NCI-H1105 (cell line): Measurements from ENCODE around the gene TGIF2.
"Not testable (repeated sequence)": the region's sequence is repeated elsewhere in the genome, so short reads cannot be mapped to it uniquely, and the experiment has no call there.

ENCODE experiments used
- DNase-seq: peaks from one replicate; lab custom pipeline; 2025; lab: John Stamatoyannopoulos, UW

Gene TGIF2

DNA sequence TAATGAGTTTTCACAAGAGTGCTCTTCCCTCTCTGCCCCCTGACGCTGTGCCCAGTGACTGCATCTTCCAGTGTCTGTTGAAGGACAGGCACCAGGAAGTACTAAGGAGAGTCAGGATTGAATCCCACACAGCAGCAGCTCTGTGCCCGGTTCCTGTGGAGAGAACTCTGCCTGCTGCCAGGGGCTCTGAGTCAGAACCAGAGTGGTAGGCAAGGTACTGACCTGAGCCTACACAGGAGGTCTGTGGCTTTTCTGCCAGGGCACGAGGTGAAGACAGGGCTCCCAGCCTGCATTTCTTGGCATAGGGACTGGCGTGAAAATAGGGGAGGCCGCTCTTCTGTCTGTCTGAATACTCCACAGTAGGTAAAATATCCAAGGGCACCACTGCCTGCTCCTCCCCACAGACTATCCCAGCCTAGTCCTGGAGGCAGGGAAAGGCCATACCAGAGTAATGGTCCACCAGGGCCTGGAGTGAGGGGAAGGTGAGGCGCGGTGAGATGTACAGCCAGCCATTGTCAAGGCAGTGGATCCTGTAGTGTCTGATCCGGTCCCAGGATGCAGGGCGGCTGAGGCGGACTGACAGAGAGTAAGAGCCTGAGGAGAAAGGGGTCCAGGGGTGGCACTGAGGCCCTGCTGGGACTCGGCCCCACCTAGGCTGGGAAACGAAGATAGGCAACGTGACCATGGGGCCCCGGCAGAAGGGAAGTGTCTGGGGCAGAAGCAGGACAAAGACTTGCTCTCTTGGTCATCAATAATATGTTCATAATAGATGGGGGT is 41.6 kb downstream of the TGIF2 start:
- DNase-seq, result no peak

GRCh38 chr20:36620917-36621316 is 47.5 kb downstream of the TGIF2 start:
- DNase-seq, result no peak

DNA sequence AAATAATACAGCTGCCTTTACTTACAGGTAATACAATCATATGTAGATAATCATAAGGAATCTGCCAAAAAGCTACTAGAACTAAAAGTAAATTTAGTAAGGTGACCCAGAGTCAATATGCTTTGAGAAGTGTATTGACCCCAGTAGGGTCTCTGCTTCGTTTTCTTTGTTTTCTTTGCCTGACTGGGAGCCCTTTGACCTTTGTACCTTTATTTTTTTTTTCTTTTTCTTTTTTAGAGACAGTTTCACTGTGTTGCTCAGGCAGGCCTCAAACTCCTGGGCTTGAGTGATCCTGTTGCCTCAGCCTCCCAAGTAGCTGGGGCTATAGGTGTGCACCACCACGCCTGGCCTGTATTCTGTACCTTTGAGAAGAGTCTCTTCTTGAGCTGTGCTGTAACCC is 50.0 kb downstream of the TGIF2 start:
- no peak for DNase-seq

- DNase-seq, result no peak
These were observed 50.9 kb downstream of the TGIF2 start for GRCh38 chr20:36624068-36624943.

DNA sequence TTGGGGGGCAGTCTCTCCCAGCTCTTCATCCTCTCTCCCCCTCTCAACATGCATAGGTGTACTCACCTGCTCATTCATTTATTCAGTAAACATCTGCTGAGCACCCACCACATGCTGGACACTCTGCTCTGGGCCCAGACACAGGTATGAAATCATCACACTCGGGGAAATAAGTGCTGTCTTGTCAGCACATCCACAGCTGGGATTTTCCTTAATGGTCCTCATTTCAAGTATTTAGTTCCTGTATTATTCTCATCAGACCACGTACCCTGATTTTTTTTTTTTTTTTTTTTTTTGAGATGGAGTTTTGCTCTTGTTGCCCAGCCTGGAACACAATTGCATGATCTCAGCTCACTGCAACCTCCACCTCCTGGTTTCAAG is 51.5 kb downstream of the TGIF2 start:
- no peak for DNase-seq

GRCh38 chr20:36628076-36628475 is 54.7 kb downstream of the TGIF2 start:
- no peak for DNase-seq

DNA sequence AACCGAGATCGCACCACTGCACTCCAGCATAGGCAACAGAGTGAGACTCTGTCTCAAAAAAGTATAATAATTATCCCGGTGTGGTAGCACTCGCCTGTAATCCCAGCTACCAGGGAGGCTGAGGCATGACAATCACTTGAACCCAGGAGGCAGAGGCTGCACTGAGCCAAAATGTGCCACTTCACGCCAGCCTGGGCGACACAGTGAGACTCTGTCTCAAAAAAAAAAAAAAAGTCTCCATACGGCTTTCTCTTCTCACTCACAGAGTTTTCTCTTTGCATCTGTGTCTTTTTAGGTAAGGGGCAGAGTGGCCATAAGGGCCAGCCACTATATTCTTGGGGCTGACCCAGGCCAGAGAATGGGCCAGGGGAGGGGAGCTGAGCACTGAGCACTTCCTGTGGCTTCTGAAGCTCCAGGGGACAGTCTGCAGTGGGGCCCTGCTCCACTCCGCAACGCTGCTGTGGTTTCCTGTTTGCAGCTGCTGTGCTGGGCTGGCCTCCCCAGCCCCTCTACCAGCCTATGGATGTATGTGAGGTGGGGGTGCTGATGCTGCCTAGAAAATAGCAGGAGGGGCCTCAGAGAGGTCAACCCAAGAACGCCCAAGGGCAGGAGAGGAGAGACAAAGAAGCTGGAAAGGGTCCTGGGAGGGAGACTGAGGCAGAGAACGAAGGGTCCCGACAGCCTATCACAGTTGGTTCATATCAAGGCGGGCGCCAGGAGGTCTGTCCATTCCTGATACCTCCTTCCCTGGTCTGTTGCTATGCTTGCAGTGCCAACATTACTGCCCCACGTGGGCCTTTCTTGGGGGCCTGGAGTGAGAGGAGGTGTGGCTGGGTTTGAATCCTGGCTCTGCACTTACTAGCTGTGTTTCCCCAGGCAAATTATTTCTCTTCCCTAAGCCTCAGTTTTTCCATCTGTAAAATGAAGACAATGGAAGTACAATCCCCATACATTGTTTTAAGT is 56.6 kb downstream of the TGIF2 start:
- DNase-seq, result no peak

DNA sequence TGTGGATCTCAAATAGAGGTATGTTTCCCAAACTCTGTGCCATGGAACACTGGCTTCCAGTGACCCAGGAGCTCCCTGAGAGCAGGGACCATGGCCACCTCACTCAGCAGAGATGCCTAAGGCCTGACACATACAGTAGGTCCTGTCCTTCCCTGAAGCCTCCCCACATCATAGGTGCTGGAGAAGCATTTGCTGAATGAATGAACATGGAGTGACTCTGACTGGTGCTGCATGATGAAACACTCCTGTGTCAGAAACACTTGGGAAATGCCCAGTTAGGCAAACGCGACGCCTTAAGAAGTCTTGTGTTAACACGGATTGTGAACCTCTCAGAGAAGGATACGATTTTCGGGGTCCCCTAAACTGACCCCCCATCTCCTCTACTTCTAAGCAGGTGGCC is 58.2 kb downstream of the TGIF2 start:
- DNase-seq, result no peak

DNA sequence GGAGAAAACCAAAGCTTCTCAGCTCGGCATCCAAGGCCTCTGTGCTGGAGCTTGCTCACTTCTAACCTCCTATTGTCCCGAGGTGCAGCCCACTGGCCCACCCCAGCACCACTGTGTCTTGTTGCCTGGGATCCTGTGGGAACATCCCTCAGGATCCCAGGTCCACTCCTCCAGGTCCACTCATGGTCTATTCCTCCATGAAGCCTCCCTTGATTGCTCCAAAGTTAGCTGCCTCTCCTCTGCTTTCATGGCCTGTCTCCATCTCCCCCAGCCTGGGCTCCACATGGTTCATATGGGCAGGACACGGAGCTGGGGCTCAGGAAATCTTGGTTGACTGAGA is 58.7 kb downstream of the TGIF2 start:
- DNase-seq, result no peak

GRCh38 chr20:36632487-36633284 is 59.3 kb downstream of the TGIF2 start:
- DNase-seq, result no peak

- no peak for DNase-seq
These were observed 59.9 kb downstream of the TGIF2 start for GRCh38 chr20:36633285-36633772.

GRCh38 chr20:36634342-36634741 is 60.9 kb downstream of the TGIF2 start:
- DNase-seq, result no peak

DNA sequence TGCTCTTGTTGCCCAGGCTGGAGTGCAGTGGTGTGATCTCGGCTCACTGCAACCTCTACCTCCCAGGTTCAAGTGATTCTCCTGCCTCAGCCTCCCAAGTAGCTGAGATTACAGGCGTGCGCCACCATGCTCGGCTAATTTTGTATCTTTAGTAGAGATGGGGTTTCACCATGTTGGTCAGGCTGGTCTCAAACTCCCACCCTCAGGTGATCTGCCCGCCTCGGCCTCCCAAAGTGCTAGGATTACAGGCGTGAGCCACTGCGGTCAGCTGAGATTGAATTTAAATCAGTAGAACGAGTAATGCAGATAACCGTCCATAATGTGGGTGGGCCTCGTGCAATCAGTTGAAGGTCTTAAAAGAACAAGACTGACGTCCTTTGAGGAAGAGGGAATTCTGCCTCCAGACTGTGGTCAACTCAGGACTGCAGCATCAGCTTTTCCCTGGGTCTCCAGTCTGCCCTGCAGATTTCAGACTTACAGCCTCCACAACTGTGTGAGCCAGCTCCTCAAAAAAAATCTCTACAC is 65.5 kb downstream of the TGIF2 start:
- not testable (repeated sequence) for DNase-seq

GRCh38 chr20:36641506-36641843 is 68.1 kb downstream of the TGIF2 start:
- DNase-seq, result no peak

DNA sequence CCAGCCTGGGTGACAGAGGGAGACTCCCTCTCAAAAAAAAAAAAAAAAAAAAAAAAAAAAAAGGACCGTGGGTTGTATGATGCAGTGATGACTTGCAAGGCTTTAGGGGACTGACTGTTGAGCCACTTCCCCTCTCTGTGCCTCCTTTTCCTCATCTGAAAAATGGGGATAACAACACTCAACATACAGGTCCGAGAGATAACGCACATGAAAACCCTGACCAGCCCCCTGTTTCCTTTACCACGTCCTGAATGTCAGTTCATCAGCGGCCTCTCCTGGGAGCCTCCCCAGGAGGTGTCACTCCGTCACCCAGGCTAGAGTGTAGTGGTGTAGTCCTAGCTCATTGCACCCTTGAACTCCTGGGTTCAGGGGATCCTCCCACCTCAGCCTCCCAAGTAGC is 68.7 kb downstream of the TGIF2 start:
- DNase-seq, result no peak
